DND-41 (cell line): ENCODE results near the gene ARHGEF2.

Experiments used
- CTCF ChIP-seq: IDR thresholded peaks from 2 replicates; pipeline ENCODE4 v1.5.1; 2012; ENCODE audit warnings: borderline replicate concordance, low read length, moderate library complexity, mild to moderate bottlenecking; ENCODE audit not compliant: poor library complexity, severe bottlenecking; ENCODE audit errors: extremely low read depth
- EZH2 ChIP-seq: IDR thresholded peaks from 3 replicates; pipeline ENCODE4 v1.6.1; 2012; ENCODE audit warnings: borderline replicate concordance, low read depth, mild to moderate bottlenecking, moderate library complexity, low read length, inconsistent platforms; ENCODE audit not compliant: severe bottlenecking

- TF ChIP-seq CTCF (no peak), EZH2 (no peak)
Observed at GRCh38 chr1:155975375-155976061, 2.8 kb downstream of the ARHGEF2 start.
